Measurements from ENCODE around the gene CALHM5.

Gene CALHM5

DNA sequence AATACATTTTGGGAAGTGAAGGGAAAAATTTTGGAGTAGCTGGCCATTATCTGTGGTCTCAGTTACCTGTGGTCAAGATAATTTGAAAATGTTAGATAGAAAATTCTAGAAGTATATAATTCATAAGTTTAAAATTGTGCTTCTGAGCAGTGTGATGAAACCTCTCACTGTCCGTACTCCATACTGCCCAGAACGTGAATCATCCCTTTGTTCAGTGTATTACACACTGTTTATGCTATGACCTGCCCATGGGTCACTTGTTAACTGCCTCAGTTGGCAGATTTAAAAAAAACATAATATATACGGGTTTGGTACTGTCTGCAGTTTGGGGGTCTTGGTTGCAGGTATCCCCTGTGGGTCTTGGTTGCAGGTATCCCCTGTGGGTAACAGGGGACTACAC is 4.1 kb upstream of the CALHM5 start:
- H2AFZ ChIP-seq (ENCODE audit: low read length), result no peak overlapping the region
- TF ChIP-seq, protein P1, sequence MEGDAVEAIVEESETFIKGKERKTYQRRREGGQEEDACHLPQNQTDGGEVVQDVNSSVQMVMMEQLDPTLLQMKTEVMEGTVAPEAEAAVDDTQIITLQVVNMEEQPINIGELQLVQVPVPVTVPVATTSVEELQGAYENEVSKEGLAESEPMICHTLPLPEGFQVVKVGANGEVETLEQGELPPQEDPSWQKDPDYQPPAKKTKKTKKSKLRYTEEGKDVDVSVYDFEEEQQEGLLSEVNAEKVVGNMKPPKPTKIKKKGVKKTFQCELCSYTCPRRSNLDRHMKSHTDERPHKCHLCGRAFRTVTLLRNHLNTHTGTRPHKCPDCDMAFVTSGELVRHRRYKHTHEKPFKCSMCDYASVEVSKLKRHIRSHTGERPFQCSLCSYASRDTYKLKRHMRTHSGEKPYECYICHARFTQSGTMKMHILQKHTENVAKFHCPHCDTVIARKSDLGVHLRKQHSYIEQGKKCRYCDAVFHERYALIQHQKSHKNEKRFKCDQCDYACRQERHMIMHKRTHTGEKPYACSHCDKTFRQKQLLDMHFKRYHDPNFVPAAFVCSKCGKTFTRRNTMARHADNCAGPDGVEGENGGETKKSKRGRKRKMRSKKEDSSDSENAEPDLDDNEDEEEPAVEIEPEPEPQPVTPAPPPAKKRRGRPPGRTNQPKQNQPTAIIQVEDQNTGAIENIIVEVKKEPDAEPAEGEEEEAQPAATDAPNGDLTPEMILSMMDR (IDR thresholded peaks at IDR 0.05; ENCODE audit: low read length), result no peak
- TF ChIP-seq EZH2 (optimal IDR thresholded peaks at IDR 0.05; ENCODE audit: low read depth, low read length), result no peak
- H3K4me3 ChIP-seq (ENCODE audit: low read length), result no peak overlapping the region
- H3K27ac ChIP-seq (ENCODE audit: low read length), result no peak overlapping the region
- H3F3A ChIP-seq (ENCODE audit: insufficient read depth, low read length), result peaks cover 13% of the 10 kb centered on the region
- H4K20me1 ChIP-seq (ENCODE audit: insufficient read depth, low read length), result no peaks in the 10 kb centered on the region
- no peaks in the 10 kb centered on the region for H3K9me3 ChIP-seq (replicated peaks; ENCODE audit: insufficient read depth, low read length)
- no peaks in the 10 kb centered on the region for H3K79me2 ChIP-seq (ENCODE audit: low read length)
- no peak overlapping the region for H3K9ac ChIP-seq (ENCODE audit: low read length)
- no peak overlapping the region for H3K4me2 ChIP-seq (ENCODE audit: low read depth, low read length)
- peaks cover 3% of the 10 kb centered on the region; the same call in 1 of the 2 replicates for H3K4me1 ChIP-seq (ENCODE audit: low read length)
- no peaks in the 10 kb centered on the region for H3K9me2 ChIP-seq (replicated peaks; ENCODE audit: insufficient read depth, low read length)
- no peaks in the 10 kb centered on the region for H3K27me3 ChIP-seq (replicated peaks; ENCODE audit: insufficient read depth, low read length)
- no peak for DNase-seq
- H3K36me3 ChIP-seq (replicated peaks; ENCODE audit: insufficient read depth, low read length), result no peaks in the 10 kb centered on the region

DNA sequence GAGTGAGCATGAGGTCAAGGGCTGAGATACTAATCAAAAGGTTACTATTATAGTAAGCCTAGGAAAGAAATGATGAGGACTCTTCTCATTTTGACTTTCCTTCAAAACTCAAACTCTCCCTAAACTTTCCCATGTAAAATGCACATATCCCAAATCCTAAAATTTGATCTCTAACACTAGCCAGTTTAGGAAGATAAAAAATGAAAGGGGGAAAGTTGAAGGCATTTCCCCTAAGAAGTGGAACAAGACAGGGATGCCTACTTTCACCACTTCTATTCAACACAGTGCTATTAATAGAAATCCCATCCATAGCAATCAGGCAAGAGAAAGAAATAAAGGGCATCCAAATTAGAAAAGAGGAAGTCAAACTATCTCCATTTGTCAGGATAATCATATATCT is 2.9 kb upstream of the CALHM5 start:
- no peak for DNase-seq
- Histone ChIP-seq H4K20me1 (ENCODE audit: insufficient read depth, low read length) (no peaks in the 10 kb centered on the region), H3K9me2 (replicated peaks; ENCODE audit: insufficient read depth, low read length) (no peaks in the 10 kb centered on the region), H3K4me2 (ENCODE audit: low read depth, low read length) (no peak overlapping the region), H2AFZ (ENCODE audit: low read length) (no peak overlapping the region), H3K4me3 (ENCODE audit: low read length) (no peak overlapping the region), H3F3A (ENCODE audit: insufficient read depth, low read length) (peaks cover 18% of the 10 kb centered on the region), H3K36me3 (replicated peaks; ENCODE audit: insufficient read depth, low read length) (no peaks in the 10 kb centered on the region), H3K9me3 (replicated peaks; ENCODE audit: insufficient read depth, low read length) (no peaks in the 10 kb centered on the region), H3K4me1 (ENCODE audit: low read length) (peaks cover 14% of the 10 kb centered on the region), H3K27me3 (replicated peaks; ENCODE audit: insufficient read depth, low read length) (no peaks in the 10 kb centered on the region), H3K79me2 (ENCODE audit: low read length) (no peaks in the 10 kb centered on the region), H3K27ac (ENCODE audit: low read length) (no peak overlapping the region), H3K9ac (ENCODE audit: low read length) (no peak overlapping the region)
- no peak for TF ChIP-seq EZH2phosphoT487 (IDR thresholded peaks at IDR 0.05; ENCODE audit: low read length)
- TF ChIP-seq, protein P1 (IDR thresholded peaks at IDR 0.05; ENCODE audit: low read length), result no peak
- no peak for TF ChIP-seq EZH2 (optimal IDR thresholded peaks at IDR 0.05; ENCODE audit: low read depth, low read length)

DNA sequence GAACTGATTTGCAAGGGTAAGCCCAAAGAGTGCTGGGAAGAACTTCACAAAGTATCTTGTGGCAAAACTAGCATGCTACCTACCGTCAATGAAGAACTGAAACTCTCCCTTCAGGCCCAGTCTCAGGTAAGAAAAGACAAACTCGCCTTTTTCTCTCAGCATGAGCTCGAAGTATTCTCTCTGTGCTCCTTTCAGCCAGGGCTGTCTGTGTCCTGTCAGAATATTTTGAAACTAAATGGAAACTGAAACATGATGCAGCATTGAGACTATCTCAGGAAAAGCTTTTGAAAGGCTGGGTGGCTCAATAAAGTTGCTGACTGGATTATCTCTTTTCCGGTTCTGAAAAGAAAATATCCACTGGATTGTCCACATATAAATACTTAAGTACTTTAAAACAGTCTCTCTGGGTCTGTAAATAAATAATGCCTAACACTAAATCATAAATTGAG is 696 bp downstream of the CALHM5 start:
- H3K9ac ChIP-seq (ENCODE audit: low read length), result peak overlapping the region; percentile 60
- no peaks in the 10 kb centered on the region for H3K9me3 ChIP-seq (replicated peaks; ENCODE audit: insufficient read depth, low read length)
- H3K79me2 ChIP-seq (ENCODE audit: low read length), result no peaks in the 10 kb centered on the region
- peak overlapping the region; percentile 82 for H2AFZ ChIP-seq (ENCODE audit: low read length)
- DNase-seq, result peak; percentile 81
- no peaks in the 10 kb centered on the region for H3K36me3 ChIP-seq (replicated peaks; ENCODE audit: insufficient read depth, low read length)
- peak overlapping the region; percentile 88 for H3K4me2 ChIP-seq (ENCODE audit: low read depth, low read length)
- H3K27ac ChIP-seq (ENCODE audit: low read length), result peak overlapping the region; percentile 88
- H3K27me3 ChIP-seq (replicated peaks; ENCODE audit: insufficient read depth, low read length), result no peaks in the 10 kb centered on the region
- TF ChIP-seq EZH2 (optimal IDR thresholded peaks at IDR 0.05; ENCODE audit: low read depth, low read length), result no peak
- no peak for TF ChIP-seq EZH2phosphoT487 (IDR thresholded peaks at IDR 0.05; ENCODE audit: low read length)
- H4K20me1 ChIP-seq (ENCODE audit: insufficient read depth, low read length), result no peaks in the 10 kb centered on the region
- peaks cover 18% of the 10 kb centered on the region for H3F3A ChIP-seq (ENCODE audit: insufficient read depth, low read length)
- peaks cover 21% of the 10 kb centered on the region for H3K4me1 ChIP-seq (ENCODE audit: low read length)
- peak overlapping the region; percentile 66 for H3K4me3 ChIP-seq (ENCODE audit: low read length)
- no peaks in the 10 kb centered on the region for H3K9me2 ChIP-seq (replicated peaks; ENCODE audit: insufficient read depth, low read length)

DNA sequence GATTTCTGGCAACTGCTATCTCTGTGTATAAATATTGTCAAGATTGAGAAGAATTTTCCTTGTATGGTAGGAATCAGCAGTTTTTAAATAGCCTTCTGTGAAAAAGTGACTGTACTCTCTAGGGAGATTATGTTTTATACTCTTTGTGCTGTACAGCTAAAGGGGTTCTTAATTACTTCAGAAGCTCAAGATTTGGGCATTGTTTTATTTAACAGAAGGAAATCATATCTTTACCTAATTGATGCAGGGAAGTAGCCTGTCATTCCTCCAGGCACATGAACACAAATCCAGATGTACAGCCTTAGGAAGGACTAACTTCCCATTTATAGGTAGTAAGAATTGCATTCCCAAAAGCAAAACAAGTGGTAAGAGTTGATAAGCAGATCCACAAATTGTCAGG is 1.3 kb downstream of the CALHM5 start:
- H3K9me3 ChIP-seq (replicated peaks; ENCODE audit: insufficient read depth, low read length), result no peaks in the 10 kb centered on the region
- H3K27me3 ChIP-seq (replicated peaks; ENCODE audit: insufficient read depth, low read length), result no peaks in the 10 kb centered on the region
- peak overlapping the region; percentile 60; the same call in 1 of the 2 replicates for H3K9ac ChIP-seq (ENCODE audit: low read length)
- TF ChIP-seq, protein P1 (IDR thresholded peaks at IDR 0.05; ENCODE audit: low read length), result no peak
- TF ChIP-seq EZH2phosphoT487 (IDR thresholded peaks at IDR 0.05; ENCODE audit: low read length) (no peak), EZH2 (optimal IDR thresholded peaks at IDR 0.05; ENCODE audit: low read depth, low read length) (no peak)
- H3K4me1 ChIP-seq (ENCODE audit: low read length), result peaks cover 21% of the 10 kb centered on the region
- H3K4me3 ChIP-seq (ENCODE audit: low read length), result peak overlapping the region; percentile 66
- peak overlapping the region; percentile 82 for H2AFZ ChIP-seq (ENCODE audit: low read length)
- no peaks in the 10 kb centered on the region for H3K9me2 ChIP-seq (replicated peaks; ENCODE audit: insufficient read depth, low read length)
- H3K79me2 ChIP-seq (ENCODE audit: low read length), result no peaks in the 10 kb centered on the region
- H3F3A ChIP-seq (ENCODE audit: insufficient read depth, low read length), result peaks cover 18% of the 10 kb centered on the region
- peak overlapping the region; percentile 88 for H3K4me2 ChIP-seq (ENCODE audit: low read depth, low read length)
- H3K36me3 ChIP-seq (replicated peaks; ENCODE audit: insufficient read depth, low read length), result no peaks in the 10 kb centered on the region
- no peaks in the 10 kb centered on the region for H4K20me1 ChIP-seq (ENCODE audit: insufficient read depth, low read length)
- no peak for DNase-seq
- peak overlapping the region; percentile 88; the same call in 1 of the 2 replicates for H3K27ac ChIP-seq (ENCODE audit: low read length)
